OCI-LY7 (cell line): ENCODE data around the gene XYLT1.

Experiments
- CTCF ChIP-seq: fragments of 200-600 bp; sonication (generic); conservative IDR thresholded peaks from 2 replicates; pipeline ENCODE4 v1.5.1; 2014; ENCODE audit warnings: mild to moderate bottlenecking, antibody characterized with exemption, low read length, moderate library complexity, mixed read lengths
- EZH2phosphoT487 ChIP-seq: fragments of 200-600 bp; sonication (generic); IDR thresholded peaks from 2 replicates; pipeline ENCODE4 v1.6.1; 2018; ENCODE audit warnings: low read depth, borderline replicate concordance, mild to moderate bottlenecking, mixed run types, antibody characterized with exemption, low read length, moderate library complexity, mixed read lengths

DNA sequence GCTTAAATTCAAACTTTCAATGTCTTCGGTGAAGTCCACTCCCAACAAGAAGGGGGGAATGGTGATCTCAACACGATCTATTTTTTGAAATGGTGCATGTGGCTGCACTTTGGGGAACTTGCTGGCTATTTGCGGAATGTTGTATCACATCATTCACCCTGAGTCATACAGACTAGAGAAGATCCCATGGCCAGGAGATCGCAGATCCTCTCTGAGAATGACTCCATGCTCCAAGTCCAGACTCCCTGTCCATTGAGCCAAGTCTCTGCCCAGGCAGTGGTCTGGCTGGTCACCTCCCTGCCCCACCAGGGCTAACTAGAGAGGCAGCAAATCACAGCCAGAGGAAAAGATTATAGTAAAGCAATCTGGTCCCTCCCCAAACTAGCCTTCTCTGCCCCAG lies 120.6 kb downstream of the XYLT1 start:
- no peak for TF ChIP-seq CTCF
- TF ChIP-seq EZH2phosphoT487, result no peak
